Stimulated activated naive CD8-positive, alpha-beta T cell treated with anti-CD3 and anti-CD28 coated beads, Interleukin-15, Interleukin-2, amounts not matched to agents 100 ng/mL and 50 ng/mL, for 24 hours (primary cell): ENCODE results near the gene TP53INP2.
"Not testable (repeated sequence)": the region's sequence is repeated elsewhere in the genome, so short reads cannot be mapped to it uniquely, and the experiment has no call there.

Experiments
- H3K27ac Mint-ChIP-seq: one replicate; pipeline ENCODE4 v1.8.0; 2021; ENCODE audit warnings: mild to moderate bottlenecking, mixed read lengths
- H3K27me3 Mint-ChIP-seq: one replicate; pipeline ENCODE4 v1.8.0; 2021; ENCODE audit warnings: mixed read lengths
- H3K36me3 Mint-ChIP-seq: one replicate; pipeline ENCODE4 v1.8.0; 2021; ENCODE audit warnings: low read depth, mixed read lengths
- H3K4me1 Mint-ChIP-seq: one replicate; pipeline ENCODE4 v1.8.0; 2021; ENCODE audit warnings: low read depth, mixed read lengths
- H3K4me3 Mint-ChIP-seq: one replicate; pipeline ENCODE4 v1.8.0; 2021; ENCODE audit warnings: mild to moderate bottlenecking, mixed read lengths
- H3K9me3 Mint-ChIP-seq: one replicate; pipeline ENCODE4 v1.8.0; 2021; ENCODE audit warnings: mixed read lengths

TP53INP2 gene, protein sequence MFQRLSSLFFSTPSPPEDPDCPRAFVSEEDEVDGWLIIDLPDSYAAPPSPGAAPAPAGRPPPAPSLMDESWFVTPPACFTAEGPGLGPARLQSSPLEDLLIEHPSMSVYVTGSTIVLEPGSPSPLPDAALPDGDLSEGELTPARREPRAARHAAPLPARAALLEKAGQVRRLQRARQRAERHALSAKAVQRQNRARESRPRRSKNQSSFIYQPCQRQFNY

DNA sequence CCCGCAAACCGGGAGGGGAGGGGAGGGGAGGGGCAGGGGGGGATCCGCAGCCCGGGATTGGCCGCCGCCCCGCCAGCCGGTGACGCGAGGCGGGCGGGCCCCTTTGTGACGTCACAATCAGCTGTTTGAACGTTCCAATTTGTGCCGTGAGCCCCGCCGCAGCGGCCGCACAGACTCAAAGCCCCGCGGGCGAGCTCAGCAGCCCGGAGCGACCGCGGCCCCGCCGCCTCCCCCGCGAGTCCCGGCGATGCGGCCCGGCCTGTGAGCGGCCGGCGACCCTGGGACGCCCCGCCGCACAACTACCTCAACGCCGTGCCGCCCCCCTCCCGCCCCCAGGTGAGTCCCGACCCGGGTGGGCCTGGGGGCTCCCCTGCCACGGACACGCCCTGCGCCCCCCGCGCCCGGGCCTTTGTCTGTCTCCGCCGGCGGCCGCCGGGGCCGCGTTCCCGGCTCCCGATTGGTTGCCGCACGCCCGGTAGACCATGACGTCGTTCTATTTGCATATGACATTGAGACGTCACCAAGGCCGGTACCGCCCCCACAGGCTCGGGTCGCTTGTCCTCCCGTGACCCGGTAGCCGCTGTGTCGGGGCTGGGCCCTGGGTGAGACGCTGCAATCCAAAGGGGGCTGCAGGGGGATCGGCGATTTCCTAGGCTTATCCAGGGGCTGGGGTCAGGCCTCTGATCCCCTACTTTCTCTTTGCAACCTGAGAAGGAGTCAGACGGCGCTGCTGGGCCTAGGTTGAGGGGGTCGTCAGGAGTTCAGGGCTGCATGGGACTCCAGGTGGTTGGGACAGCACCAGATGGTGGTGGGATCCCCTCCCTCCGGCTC, at the start of gene TP53INP2:
TSS of gene TP53INP2 (plus strand) at position 168 of the 831 bp plus-strand sequence. CDS start 4,396 bp downstream, outside the sequence.
- peaks cover 14% of the 10 kb centered on the region for H3K4me1 Mint-ChIP-seq
- H3K9me3 Mint-ChIP-seq = no peaks in the 10 kb centered on the region
- peak within 1 kb of the TSS; percentile 54 for H3K27ac Mint-ChIP-seq
- no peaks in the 10 kb centered on the region for H3K36me3 Mint-ChIP-seq
- peaks cover 18% of the 10 kb centered on the region for H3K27me3 Mint-ChIP-seq
- H3K4me3 Mint-ChIP-seq = peak within 1 kb of the TSS; percentile 89

DNA sequence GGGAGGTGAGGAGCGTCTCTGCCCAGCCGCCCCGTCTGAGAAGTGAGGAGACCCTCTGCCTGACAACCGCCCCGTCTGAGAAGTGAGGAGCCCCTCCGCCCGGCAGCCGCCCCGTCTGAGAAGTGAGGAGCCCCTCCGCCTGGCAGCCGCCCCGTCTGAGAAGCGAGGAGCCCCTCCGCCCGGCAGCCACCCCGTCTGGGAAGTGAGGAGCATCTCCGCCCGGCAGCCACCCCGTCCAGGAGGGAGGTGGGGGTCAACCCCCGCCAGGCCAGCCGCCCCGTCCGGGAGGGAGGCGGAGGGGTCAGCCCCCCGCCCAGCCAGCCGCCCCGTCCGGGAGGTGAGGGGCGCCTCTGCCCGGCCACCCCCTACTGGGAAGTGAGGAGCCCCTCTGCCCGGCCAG, 45.5 kb upstream of the TP53INP2 start:
- H3K27me3 Mint-ChIP-seq, H3K4me1 Mint-ChIP-seq, H3K27ac Mint-ChIP-seq, H3K9me3 Mint-ChIP-seq, H3K4me3 Mint-ChIP-seq: not testable (repeated sequence)
- H3K36me3 Mint-ChIP-seq = peaks cover 18% of the 10 kb centered on the region

- H3K4me3 Mint-ChIP-seq, H3K27ac Mint-ChIP-seq, H3K27me3 Mint-ChIP-seq, H3K4me1 Mint-ChIP-seq, H3K9me3 Mint-ChIP-seq, H3K36me3 Mint-ChIP-seq: not testable (repeated sequence)
Measured at GRCh38 chr20:34661811-34662210, 42.3 kb upstream of the TP53INP2 start.

DNA sequence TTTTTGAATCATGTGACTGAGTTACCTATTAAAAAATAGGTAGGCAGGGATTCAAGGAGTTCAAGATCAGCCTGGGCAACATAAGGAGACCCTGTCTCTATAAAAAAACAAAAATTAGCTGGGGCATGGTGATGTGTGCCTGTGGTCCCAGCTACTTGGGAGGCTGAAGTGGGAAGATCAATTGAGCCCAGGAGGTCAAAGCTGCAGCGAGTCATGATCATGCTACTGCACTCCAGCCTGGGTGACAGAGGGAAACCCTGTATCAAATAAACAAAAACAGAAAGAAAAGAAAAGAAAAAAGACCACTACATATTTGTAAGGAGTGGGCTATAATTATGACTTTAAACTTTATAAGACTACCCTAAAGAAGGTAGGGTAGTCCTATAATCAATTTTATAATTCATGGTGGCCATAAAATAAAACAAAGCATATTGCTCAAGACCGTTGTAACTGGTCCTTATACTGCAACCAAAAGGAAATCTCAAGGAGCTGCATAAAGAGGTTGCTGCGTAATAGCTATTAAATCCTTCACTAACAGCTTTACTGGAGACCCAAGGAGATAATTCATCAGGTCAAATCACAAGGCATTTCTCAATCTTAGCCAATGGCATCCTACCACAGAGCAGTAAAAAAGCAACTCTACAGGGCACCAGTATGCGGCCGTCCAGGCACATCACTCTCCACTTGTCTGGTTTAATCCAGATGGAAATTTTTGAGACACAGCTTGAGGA, 40.8 kb upstream of the TP53INP2 start:
- Mint-ChIP-seq H3K27me3 (no peaks in the 10 kb centered on the region), H3K4me1 (peaks cover 8% of the 10 kb centered on the region), H3K36me3 (no peaks in the 10 kb centered on the region), H3K4me3 (no peak overlapping the region), H3K9me3 (no peaks in the 10 kb centered on the region), H3K27ac (no peak overlapping the region)

DNA sequence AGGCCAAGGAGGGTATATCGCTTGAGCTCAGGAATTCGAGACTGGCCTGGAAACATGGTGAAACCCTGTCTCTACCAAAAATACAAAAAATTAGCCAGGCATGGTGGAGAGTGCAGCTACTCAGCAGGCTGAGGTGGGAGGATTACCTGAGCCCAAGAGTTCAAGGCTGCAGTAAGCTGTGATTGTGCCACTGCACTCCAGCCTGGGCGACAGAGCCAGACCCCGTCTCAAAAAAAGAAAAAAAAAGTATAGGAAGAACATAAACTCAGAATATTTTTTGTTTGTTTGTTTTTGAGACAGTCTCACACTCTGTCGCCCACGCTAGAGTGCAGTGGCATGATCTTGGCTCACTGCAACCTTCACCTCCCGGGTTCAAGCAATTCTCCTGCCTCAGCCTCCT, 39.4 kb upstream of the TP53INP2 start:
- H3K4me1 Mint-ChIP-seq, H3K27me3 Mint-ChIP-seq, H3K27ac Mint-ChIP-seq, H3K36me3 Mint-ChIP-seq, H3K4me3 Mint-ChIP-seq, H3K9me3 Mint-ChIP-seq: not testable (repeated sequence)

GRCh38 chr20:34669094-34669493, 35.0 kb upstream of the TP53INP2 start:
- H3K4me3 Mint-ChIP-seq = no peak overlapping the region
- no peaks in the 10 kb centered on the region for H3K9me3 Mint-ChIP-seq
- peaks cover 4% of the 10 kb centered on the region for H3K4me1 Mint-ChIP-seq
- H3K27me3 Mint-ChIP-seq = no peaks in the 10 kb centered on the region
- H3K27ac Mint-ChIP-seq = no peak overlapping the region
- H3K36me3 Mint-ChIP-seq = no peaks in the 10 kb centered on the region

- Mint-ChIP-seq H3K36me3 (no peaks in the 10 kb centered on the region), H3K4me3 (no peak overlapping the region), H3K4me1 (peaks cover 25% of the 10 kb centered on the region), H3K9me3 (no peaks in the 10 kb centered on the region), H3K27ac (no peak overlapping the region), H3K27me3 (no peaks in the 10 kb centered on the region)
Measured at GRCh38 chr20:34673412-34673811, 30.7 kb upstream of the TP53INP2 start.

DNA sequence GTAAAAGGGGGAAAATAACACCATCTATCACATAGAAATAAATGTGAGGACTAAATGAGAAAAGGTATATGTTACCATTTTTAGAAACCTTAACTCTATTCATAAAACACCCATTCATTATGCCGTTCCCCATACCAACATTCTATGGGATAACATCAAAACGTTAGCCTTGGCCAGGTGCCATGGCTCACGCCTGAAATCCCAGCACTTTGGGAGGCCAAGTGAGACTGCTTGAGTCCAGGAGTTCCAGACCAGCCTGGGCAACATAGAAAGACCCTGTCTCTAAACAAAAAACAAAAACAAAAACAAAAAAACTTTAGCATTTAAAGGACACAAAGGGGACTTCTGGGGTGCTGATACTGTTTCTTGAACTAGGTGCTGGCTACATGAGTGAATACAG, 28.6 kb upstream of the TP53INP2 start:
- Mint-ChIP-seq H3K4me1 (peaks cover 28% of the 10 kb centered on the region), H3K27ac (no peak overlapping the region), H3K27me3 (no peaks in the 10 kb centered on the region), H3K4me3 (peak overlapping the region; percentile 90), H3K36me3 (no peaks in the 10 kb centered on the region), H3K9me3 (no peaks in the 10 kb centered on the region)

- H3K27me3 Mint-ChIP-seq = no peaks in the 10 kb centered on the region
- H3K4me1 Mint-ChIP-seq = peaks cover 32% of the 10 kb centered on the region
- no peaks in the 10 kb centered on the region for H3K36me3 Mint-ChIP-seq
- peak overlapping the region; percentile 90 for H3K4me3 Mint-ChIP-seq
- no peaks in the 10 kb centered on the region for H3K9me3 Mint-ChIP-seq
- H3K27ac Mint-ChIP-seq = peak overlapping the region; percentile 83
Measured at GRCh38 chr20:34675993-34676641, 28.0 kb upstream of the TP53INP2 start.

- Mint-ChIP-seq H3K36me3 (no peaks in the 10 kb centered on the region), H3K4me3 (peak within 1 kb of the TSS; percentile 90), H3K4me1 (peaks cover 32% of the 10 kb centered on the region), H3K27ac (peak within 1 kb of the TSS; percentile 97), H3K9me3 (no peaks in the 10 kb centered on the region), H3K27me3 (no peaks in the 10 kb centered on the region)
Measured at GRCh38 chr20:34676642-34677373, 27.3 kb upstream of the TP53INP2 start, which contains the start of gene PIGU. Gene PIGU, minus strand, starts transcription at chr20:34677092. Its CDS starts 7 bp downstream, at chr20:34677085.

DNA sequence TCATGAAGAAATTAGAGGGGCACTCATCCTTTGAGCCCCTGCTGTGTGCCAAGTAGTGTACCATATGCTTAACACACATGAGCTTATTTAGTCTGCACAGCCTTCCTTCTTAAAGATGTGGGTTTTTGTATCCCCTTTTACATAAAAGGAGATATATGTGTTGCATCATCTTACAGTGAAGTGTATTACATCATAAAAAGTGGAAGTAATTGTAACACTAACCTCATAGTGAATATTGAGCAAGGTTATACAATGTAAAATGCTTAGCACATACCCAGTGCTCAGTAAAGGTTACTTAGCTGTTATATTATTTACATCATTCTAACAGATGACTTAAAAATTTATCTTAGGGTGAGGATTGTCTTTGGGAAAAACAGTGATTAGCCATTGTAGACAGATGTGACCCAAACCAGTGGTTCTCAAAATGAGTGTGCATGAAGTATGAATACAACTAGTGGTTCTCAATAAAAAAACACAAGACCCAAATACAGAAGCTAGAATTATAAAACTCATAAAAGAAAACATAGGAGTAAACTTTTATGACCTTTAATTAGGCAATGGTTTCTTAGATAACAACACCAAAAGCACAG, 23.5 kb upstream of the TP53INP2 start:
- H3K4me1 Mint-ChIP-seq = peaks cover 21% of the 10 kb centered on the region
- H3K9me3 Mint-ChIP-seq = no peaks in the 10 kb centered on the region
- H3K4me3 Mint-ChIP-seq = no peak overlapping the region
- no peaks in the 10 kb centered on the region for H3K27me3 Mint-ChIP-seq
- H3K36me3 Mint-ChIP-seq = no peaks in the 10 kb centered on the region
- H3K27ac Mint-ChIP-seq = no peak overlapping the region

GRCh38 chr20:34683667-34684066, 20.5 kb upstream of the TP53INP2 start:
- Mint-ChIP-seq H3K36me3 (no peaks in the 10 kb centered on the region), H3K27ac (no peak overlapping the region)

DNA sequence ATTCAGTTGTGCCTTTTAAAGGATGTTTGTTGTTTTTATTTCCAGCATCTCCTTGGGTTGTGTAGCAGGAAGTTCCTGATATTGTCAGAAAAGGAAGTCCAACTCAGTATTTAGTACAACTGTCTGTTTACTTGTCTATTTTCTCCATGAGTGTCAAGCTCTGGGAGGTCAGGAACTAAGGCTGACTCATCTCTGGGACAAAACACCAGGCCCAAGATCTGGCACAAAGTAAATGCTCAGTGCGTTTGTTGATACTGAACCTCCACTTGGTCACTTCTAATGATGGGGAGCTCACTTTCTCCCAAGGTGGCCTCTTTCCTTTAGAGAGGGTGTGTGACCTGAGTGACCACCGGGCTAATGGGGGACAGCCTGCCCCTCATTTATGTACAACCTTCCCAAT, 14.7 kb upstream of the TP53INP2 start:
- no peak overlapping the region for H3K27ac Mint-ChIP-seq
- no peaks in the 10 kb centered on the region for H3K9me3 Mint-ChIP-seq
- no peaks in the 10 kb centered on the region for H3K36me3 Mint-ChIP-seq
- H3K4me1 Mint-ChIP-seq = no peaks in the 10 kb centered on the region
- no peak overlapping the region for H3K4me3 Mint-ChIP-seq
- no peaks in the 10 kb centered on the region for H3K27me3 Mint-ChIP-seq

More at GRCh38 chr20:34683667-34684066, 20.5 kb upstream of the TP53INP2 start:
- peaks cover 7% of the 10 kb centered on the region for H3K4me1 Mint-ChIP-seq
- H3K27me3 Mint-ChIP-seq = no peaks in the 10 kb centered on the region
- H3K4me3 Mint-ChIP-seq = no peak overlapping the region
- no peaks in the 10 kb centered on the region for H3K9me3 Mint-ChIP-seq

DNA sequence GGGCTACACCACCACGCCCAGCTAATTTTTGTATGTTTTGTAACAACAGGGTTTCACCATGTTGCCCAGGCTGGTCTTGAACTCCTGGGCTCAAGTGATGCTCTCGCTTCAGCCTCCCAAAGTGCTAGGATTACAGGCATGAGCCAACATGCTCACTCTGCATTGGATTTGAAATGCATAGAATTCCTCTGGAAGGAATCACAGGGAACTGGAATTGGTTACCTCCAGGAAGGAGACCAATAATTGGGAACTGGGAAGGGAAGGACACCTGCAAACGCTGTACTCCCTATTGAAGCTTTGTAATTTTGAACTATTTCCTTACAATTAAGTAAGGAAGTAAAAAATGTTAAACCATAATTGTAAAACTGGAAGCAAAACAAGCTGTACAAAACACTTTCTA, 12.3 kb upstream of the TP53INP2 start:
- no peak overlapping the region for H3K27ac Mint-ChIP-seq
- no peaks in the 10 kb centered on the region for H3K4me1 Mint-ChIP-seq
- H3K4me3 Mint-ChIP-seq = no peak overlapping the region
- no peaks in the 10 kb centered on the region for H3K9me3 Mint-ChIP-seq
- H3K36me3 Mint-ChIP-seq = no peaks in the 10 kb centered on the region
- H3K27me3 Mint-ChIP-seq = peaks cover 4% of the 10 kb centered on the region
